Measurements from ENCODE around the gene SYNJ2BP. TPM values are rescaled to one million over a fixed set of nuclear protein-coding genes. Genes with fewer than 3 reads are reported as not detected.

The SYNJ2BP gene
- total RNA-seq, 1 experiment from 2014 or later: 26.6 TPM

- H3K79me1 ChIP-seq (ENCODE audit: insufficient read depth, low read depth, low read length, poor library complexity, severe bottlenecking): no peaks in the 10 kb centered on the region
- no peak overlapping the region for H2BK15ac ChIP-seq (ENCODE audit: low read depth, low read length)
- H4K8ac ChIP-seq (replicated peaks; ENCODE audit: insufficient read length, low read depth, low read length): no peak overlapping the region
- no peak for DNase-seq
- H2BK20ac ChIP-seq (ENCODE audit: low read depth, low read length, poor library complexity, severe bottlenecking): no peak overlapping the region
- no peaks in the 10 kb centered on the region for H3K27me3 Mint-ChIP-seq (ENCODE audit: low read depth)
- H3K9me3 Mint-ChIP-seq: no peaks in the 10 kb centered on the region
- no peaks in the 10 kb centered on the region for H4K20me1 ChIP-seq (ENCODE audit: control insufficient read depth, insufficient read depth, insufficient read length)
- H3K9me3 ChIP-seq (ENCODE audit: control insufficient read depth, low read depth, low read length): no peaks in the 10 kb centered on the region
- no peak overlapping the region for H3K27ac ChIP-seq (ENCODE audit: insufficient read length, low read depth, low read length)
- no peak for TF ChIP-seq CTCF (conservative IDR thresholded peaks at IDR 0.05)
- no peaks in the 10 kb centered on the region for H3K79me2 ChIP-seq (ENCODE audit: insufficient read depth, low read length)
- H3K18ac ChIP-seq (ENCODE audit: insufficient read length, low read depth, low read length): no peak overlapping the region
- H3K9ac ChIP-seq (ENCODE audit: extremely low read depth, insufficient read length, low read length): no peak overlapping the region
- H4K91ac ChIP-seq (ENCODE audit: insufficient read length, low read depth, low read length): no peak overlapping the region
- H3T11ph ChIP-seq (ENCODE audit: low read length): no peak overlapping the region
- H3K27me3 ChIP-seq (ENCODE audit: insufficient read depth, low read length): no peaks in the 10 kb centered on the region
- H3K4me1 Mint-ChIP-seq: peaks cover 3 to 11% of the 10 kb centered on the region in 2 experiments; a peak in 3 of 4 replicates
- H3K27ac Mint-ChIP-seq: no peak overlapping the region
- no peak overlapping the region for H2BK5ac ChIP-seq (ENCODE audit: insufficient read length, low read length)
- no peak overlapping the region for H3K4me3 Mint-ChIP-seq
- no peak overlapping the region for H3K4me2 ChIP-seq (ENCODE audit: insufficient read depth, insufficient read length, low read length)
- no peak overlapping the region for H3K4ac ChIP-seq (ENCODE audit: low read depth, low read length)
- no peak overlapping the region for H4K5ac ChIP-seq (ENCODE audit: insufficient read length, low read depth, low read length)
- H3K36me3 Mint-ChIP-seq (ENCODE audit: insufficient read depth in 1 of 3, low read depth in 3 of 3): peaks cover 2 to 8% (median 6%) of the 10 kb centered on the region in 3 experiments; a peak in 4 of 7 replicates
- H3K4me1 ChIP-seq (ENCODE audit: insufficient read depth, low read length): peaks cover 7% of the 10 kb centered on the region
- no peak overlapping the region for H2BK120ac ChIP-seq (ENCODE audit: low read depth, low read length, poor library complexity, severe bottlenecking)
- no peak overlapping the region for H2AFZ ChIP-seq (ENCODE audit: low read length)
- H3K23me2 ChIP-seq (ENCODE audit: insufficient read length, low read depth, low read length, poor library complexity, severe bottlenecking): no peaks in the 10 kb centered on the region
- H3K56ac ChIP-seq (ENCODE audit: insufficient read length, low read depth, low read length): no peak overlapping the region
- H3K23ac ChIP-seq (ENCODE audit: insufficient read length, low read depth, low read length): no peak overlapping the region
- H3K14ac ChIP-seq (ENCODE audit: insufficient read depth, low read length): no peak overlapping the region
- no peak overlapping the region for H2AK5ac ChIP-seq (ENCODE audit: insufficient read length, low read length)
- H2BK12ac ChIP-seq (ENCODE audit: insufficient read length, low read depth, low read length): no peak overlapping the region
These were observed 36.1 kb downstream of the SYNJ2BP start for GRCh38 chr14:70380824-70381223.
